WI38 (cell line): ENCODE data around the gene HSBP1.

Source experiments
- H3K4me3 ChIP-seq: 2 replicates; pipeline ENCODE4 v1.5.1; 2011; ENCODE audit warnings: low read depth, mild to moderate bottlenecking, control low read depth, low read length
- TF ChIP-seq, protein P1 (sequence below): IDR thresholded peaks from 2 replicates; pipeline ENCODE4 v1.5.1; 2012; ENCODE audit warnings: low read depth, mild to moderate bottlenecking, control low read depth, low read length

Gene HSBP1

DNA sequence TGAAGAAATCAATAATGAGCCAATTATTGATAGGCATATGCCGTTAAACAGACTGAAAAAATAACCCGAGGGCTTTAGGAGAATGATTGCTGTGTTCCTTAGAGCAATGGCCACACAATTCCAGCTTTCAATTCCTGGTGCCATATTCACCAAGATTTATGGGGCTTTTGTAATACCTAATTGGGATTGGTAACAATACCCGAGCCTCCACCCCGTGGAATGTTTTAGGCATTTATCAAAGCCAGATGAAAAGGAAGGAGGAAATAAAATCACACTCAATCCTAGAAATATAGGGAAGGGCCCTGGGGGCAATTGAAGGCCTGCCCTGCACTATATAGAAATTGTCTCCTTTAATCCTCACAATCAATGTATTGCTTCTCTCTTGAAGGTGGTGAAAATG is 49.0 kb downstream of the HSBP1 start:
- no peak overlapping the region for H3K4me3 ChIP-seq
- TF ChIP-seq, protein P1, sequence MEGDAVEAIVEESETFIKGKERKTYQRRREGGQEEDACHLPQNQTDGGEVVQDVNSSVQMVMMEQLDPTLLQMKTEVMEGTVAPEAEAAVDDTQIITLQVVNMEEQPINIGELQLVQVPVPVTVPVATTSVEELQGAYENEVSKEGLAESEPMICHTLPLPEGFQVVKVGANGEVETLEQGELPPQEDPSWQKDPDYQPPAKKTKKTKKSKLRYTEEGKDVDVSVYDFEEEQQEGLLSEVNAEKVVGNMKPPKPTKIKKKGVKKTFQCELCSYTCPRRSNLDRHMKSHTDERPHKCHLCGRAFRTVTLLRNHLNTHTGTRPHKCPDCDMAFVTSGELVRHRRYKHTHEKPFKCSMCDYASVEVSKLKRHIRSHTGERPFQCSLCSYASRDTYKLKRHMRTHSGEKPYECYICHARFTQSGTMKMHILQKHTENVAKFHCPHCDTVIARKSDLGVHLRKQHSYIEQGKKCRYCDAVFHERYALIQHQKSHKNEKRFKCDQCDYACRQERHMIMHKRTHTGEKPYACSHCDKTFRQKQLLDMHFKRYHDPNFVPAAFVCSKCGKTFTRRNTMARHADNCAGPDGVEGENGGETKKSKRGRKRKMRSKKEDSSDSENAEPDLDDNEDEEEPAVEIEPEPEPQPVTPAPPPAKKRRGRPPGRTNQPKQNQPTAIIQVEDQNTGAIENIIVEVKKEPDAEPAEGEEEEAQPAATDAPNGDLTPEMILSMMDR = no peak

DNA sequence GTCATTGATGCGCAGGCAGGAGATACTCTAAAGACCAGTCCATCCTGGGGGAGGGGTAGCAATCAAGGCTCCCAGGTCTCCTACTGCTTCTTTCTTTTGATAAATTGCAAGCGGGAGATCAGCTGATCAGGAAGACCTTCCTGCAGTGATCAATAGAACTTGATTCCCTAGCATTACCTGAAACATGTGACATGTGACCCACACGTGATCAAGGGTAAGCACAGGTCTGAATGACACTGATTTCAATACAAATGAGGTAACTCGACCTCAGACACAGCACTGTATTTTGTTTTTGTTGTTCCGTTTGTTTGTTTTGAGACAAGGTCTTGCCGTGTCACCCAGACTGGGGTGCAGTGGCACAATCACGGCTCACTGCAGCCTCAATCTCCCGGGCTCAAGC is 51.5 kb downstream of the HSBP1 start:
- H3K4me3 ChIP-seq = no peak overlapping the region
- TF ChIP-seq, protein P1 = no peak

DNA sequence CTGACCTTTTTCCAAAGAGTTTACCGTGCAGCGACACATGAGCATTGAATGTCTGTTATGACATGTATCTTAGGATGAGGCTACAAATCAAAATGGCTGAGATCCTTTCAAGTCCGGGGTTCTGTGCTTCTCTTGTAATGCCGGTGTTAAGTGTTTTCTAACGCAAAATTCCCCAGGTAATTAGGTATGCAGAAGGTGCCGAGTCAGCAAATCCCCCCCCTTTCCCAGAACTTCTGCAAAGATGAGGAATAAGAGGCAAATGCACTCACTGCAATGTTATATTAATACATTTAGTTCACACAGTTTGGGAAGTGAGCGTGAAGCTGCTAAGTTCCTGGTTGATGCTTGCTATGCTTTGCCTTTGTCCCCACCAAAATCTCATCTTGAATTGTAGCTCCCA is 54.9 kb downstream of the HSBP1 start:
- no peak overlapping the region for H3K4me3 ChIP-seq
- TF ChIP-seq, protein P1 = no peak

DNA sequence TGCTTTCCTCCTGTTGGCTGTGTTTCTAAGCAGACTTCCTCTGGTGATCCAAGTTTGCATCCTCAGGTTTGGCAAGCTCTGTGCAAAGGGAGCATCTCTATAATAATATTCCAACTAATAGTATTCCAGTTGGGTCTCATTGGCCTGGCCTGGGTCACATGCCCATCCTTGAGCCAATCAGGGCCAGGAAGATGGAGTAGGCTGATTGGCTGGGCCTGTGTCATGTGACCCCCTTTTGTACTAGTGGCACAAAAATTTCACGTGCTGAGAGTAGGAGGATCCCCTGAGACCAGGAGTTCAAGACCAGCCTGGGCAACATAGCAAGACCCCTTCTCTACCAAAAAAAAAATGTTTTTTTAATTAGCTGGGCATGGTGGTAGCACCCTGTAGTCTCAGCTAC is 55.9 kb downstream of the HSBP1 start:
- no peak overlapping the region for H3K4me3 ChIP-seq
- TF ChIP-seq, protein P1 = no peak
